GM12873 (cell line): ENCODE data around the gene PRR11.

Source experiments
- TF ChIP-seq, protein P1 (sequence below): IDR thresholded peaks from 2 replicates; pipeline ENCODE4 v1.5.1; 2012; ENCODE audit warnings: low read depth, mild to moderate bottlenecking, moderate library complexity, low read length, control low read depth; ENCODE audit not compliant: insufficient read depth; ENCODE audit errors: missing control alignments

The PRR11 gene

DNA sequence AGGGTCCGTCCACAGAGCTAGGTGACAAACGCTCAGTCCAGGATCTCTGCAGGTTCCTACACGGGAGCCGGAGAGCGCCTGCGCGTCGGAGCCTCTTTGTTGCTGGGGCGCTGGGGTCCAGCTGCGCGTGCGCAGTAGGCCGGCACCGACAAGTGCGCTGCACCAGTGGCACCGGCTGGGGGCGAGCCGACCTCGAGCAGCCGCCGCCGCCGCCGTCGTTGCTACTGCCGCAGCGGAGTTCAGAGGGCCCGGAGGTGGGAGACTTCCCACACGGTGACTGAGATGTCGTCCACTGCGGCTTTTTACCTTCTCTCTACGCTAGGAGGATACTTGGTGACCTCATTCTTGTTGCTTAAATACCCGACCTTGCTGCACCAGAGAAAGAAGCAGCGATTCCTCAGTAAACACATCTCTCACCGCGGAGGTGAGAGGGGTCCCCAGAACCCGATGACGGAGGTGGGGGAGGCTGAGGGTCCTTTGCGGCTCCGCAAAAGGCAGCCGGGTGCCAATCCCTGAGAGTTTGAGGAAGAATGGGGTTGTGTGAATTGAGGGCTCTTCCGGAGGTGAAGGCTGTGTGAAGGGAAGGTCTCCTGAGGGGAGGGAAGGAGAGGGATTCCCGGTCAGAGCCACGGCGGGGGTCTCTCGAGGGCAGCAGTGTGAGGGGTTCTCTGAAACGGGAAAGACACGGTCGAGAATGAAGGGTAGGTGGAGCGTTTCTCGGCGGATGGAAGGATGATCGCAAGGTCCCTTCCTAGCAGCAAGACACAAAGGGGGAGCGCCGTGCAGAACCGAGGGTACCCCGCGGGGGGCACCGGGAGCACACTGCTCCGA, 65.0 kb downstream of the PRR11 start, which contains the start of gene GDPD1:
GDPD1 (plus strand) TSS at position 184 of the 831 bp plus-strand sequence; CDS start at position 283, 99 bp downstream.
- TF ChIP-seq, protein P1, sequence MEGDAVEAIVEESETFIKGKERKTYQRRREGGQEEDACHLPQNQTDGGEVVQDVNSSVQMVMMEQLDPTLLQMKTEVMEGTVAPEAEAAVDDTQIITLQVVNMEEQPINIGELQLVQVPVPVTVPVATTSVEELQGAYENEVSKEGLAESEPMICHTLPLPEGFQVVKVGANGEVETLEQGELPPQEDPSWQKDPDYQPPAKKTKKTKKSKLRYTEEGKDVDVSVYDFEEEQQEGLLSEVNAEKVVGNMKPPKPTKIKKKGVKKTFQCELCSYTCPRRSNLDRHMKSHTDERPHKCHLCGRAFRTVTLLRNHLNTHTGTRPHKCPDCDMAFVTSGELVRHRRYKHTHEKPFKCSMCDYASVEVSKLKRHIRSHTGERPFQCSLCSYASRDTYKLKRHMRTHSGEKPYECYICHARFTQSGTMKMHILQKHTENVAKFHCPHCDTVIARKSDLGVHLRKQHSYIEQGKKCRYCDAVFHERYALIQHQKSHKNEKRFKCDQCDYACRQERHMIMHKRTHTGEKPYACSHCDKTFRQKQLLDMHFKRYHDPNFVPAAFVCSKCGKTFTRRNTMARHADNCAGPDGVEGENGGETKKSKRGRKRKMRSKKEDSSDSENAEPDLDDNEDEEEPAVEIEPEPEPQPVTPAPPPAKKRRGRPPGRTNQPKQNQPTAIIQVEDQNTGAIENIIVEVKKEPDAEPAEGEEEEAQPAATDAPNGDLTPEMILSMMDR: peak; percentile 59

DNA sequence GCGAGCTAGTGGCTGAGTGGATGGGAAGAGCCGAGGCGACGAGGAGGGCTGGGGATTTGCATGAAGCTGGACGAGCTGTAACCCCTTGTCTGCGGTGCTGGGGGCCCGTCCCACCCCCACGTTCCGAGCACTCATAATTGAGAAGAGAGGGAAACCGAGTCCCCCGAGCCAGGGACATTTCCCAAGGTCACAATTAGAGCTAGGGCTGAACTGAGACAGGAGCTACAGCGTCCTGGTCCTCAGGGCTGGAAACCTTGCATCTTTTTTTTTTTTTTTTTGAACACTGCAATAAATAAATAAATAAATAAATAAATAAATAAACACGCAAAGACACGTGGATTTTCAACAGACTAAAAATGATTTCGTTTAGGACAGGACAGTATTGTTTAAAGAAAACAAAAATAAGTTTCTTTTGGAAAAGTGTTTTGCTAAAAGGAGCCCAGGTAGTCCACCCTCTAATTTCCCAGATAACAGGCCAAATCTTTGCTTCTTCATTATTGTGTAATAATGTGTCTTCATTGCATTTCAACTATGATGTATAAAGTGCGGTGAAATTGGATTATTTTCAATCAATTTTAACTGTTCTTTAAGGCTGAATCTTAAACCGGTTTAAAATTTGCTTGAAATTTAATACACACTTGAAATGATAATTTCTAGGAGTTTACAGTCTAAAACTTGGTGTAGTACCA, 65.8 kb downstream of the PRR11 start:
- TF ChIP-seq, protein P1: no peak

DNA sequence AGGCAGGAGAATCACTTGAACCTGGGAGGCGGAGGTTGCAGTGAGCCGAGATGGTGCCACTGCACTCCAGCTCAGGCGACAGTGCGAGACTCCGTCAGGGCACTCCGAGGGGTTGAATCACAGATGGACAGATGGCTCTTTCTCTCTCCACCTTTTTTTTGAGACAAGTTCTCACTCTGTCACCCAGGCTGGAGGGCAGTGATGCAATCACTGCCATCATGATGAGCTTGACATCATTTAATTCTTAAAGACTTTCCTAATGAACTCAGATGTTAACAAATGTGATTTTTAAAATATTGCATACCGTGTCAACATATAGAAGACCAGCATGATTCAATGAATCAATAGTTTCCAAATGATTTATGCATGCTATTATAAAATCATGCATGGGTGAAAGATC, 68.3 kb downstream of the PRR11 start:
- TF ChIP-seq, protein P1: no peak

DNA sequence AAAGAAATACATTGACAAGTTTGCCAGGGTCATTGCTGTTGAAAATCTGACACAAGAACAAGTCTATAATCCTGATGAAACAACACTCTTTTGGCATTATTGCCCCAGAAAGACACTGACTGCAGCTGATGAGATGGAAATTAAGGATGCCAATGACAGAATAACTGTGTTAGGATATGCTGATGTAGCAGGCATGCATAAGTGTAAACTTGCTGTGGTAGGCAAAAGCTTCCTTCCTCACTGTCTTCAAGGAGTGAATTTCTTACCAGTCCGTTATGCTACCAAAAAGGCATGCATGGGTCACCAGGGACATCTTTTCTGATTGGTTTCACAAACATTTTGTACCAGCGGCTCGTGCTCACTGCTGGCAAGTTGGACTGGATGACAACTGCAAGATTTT, 75.2 kb downstream of the PRR11 start:
- TF ChIP-seq, protein P1: no peak

DNA sequence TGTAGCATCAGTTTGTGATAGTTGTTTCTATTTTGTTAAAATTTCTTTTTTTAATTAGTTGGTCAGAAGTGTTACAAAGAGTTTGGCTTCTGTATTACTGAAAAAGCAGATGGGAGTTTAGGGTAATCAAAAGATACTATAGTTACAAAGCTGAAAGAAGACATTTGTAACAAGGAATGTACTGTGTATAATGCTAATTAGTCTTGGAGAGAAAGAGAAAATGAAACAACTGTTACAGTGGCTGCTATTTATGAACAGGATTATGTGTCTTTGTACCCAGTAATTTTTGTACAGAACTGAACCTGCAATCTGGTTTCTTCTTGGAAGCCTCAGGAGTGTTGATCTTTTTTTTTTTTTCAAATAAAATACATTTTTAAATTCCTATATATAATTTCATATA, 79.1 kb downstream of the PRR11 start:
- TF ChIP-seq, protein P1: no peak

DNA sequence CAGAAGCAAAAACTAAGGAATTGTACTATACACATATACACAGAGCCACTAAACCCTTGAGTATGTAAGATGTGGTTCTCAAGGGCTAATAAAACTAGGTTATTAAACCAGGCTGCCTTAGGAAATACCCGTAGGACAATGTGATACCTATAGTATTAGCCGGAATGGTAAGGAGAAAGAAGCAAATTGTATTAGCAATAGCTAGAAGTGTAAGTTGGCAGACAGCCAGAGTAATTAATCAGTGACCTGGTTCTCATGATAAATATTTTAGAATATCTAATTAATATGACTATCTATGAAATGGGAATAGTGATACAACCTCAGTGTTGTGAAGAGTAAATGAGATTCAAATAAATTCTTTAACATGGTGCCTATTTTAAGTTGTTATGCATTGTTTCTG, 83.4 kb downstream of the PRR11 start:
- TF ChIP-seq, protein P1: no peak

DNA sequence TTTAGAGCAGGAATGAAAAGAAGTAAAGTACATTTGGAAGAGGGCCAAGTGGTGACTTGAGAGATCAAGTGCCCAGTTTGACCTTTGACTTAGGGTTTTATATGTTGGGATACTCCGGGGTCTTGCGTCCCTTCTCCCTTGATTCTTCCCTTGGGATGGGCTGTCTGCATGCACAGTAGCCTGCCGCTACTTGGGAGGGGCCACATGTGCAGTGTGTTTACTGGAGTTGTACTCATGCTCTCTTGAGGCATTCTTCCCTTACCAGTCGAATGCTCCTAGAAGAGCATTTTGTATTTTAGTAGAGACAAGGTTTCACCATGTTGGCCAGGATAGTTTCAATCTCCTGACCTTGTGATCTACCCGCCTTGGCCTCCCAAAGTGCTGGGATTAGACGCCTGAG, 88.5 kb downstream of the PRR11 start:
- TF ChIP-seq, protein P1: no peak
